ENCODE data around the gene SPATA24. TPM values are rescaled to one million over a fixed set of nuclear protein-coding genes. Genes with fewer than 3 reads are reported as not detected.

Gene SPATA24
- total RNA-seq, 2 donors from 2014 or later = 9.5 to 29.7 TPM

- peaks cover 0 to 83% of the 10 kb centered on the region in 2 donors for H3K4me1 ChIP-seq
- no peaks in the 10 kb centered on the region for H3K36me3 ChIP-seq
- no peaks in the 10 kb centered on the region for H3K9me3 ChIP-seq
- H3K27me3 ChIP-seq = no peaks in the 10 kb centered on the region
- peak overlapping the region; percentile 93 to 96 for H3K27ac ChIP-seq
- no peak for DNase-seq (ENCODE audit: low spot score)
- peak overlapping the region; percentile 52 to 62 for H3K4me3 ChIP-seq
- TF ChIP-seq CTCF (IDR thresholded peaks at IDR 0.05) = no peak
These were observed 10.3 kb downstream of the SPATA24 start for GRCh38 chr5:139393497-139394122.

GRCh38 chr5:139392678-139393496 lies 11.0 kb downstream of the SPATA24 start:
- peak; percentile 16 to 58 for TF ChIP-seq CTCF (IDR thresholded peaks at IDR 0.05)
- Histone ChIP-seq H3K9me3 (no peaks in the 10 kb centered on the region), H3K36me3 (no peaks in the 10 kb centered on the region), H3K4me3 (peak overlapping the region; percentile 52 to 62), H3K27ac (peak overlapping the region; percentile 93 to 96), H3K4me1 (peaks cover 0 to 90% of the 10 kb centered on the region in 2 donors), H3K27me3 (no peaks in the 10 kb centered on the region)
- no peak for DNase-seq (ENCODE audit: low spot score)

GRCh38 chr5:139392324-139392677 lies 11.6 kb downstream of the SPATA24 start:
- DNase-seq (ENCODE audit: low spot score) = no peak
- no peaks in the 10 kb centered on the region for H3K36me3 ChIP-seq
- TF ChIP-seq CTCF (IDR thresholded peaks at IDR 0.05) = no peak
- peaks cover 0 to 94% of the 10 kb centered on the region in 2 donors for H3K4me1 ChIP-seq
- no peaks in the 10 kb centered on the region for H3K27me3 ChIP-seq
- H3K27ac ChIP-seq = peak overlapping the region; percentile 93 to 96
- no peaks in the 10 kb centered on the region for H3K9me3 ChIP-seq
- H3K4me3 ChIP-seq = peak overlapping the region; percentile 52 to 62

GRCh38 chr5:139391570-139392323 lies 12.1 kb downstream of the SPATA24 start:
- Histone ChIP-seq H3K27ac (peak overlapping the region; percentile 93 to 96), H3K36me3 (no peaks in the 10 kb centered on the region), H3K27me3 (no peaks in the 10 kb centered on the region), H3K4me3 (peak overlapping the region; percentile 52 to 62), H3K4me1 (peaks cover 0 to 88% of the 10 kb centered on the region in 2 donors), H3K9me3 (no peaks in the 10 kb centered on the region)
- DNase-seq (ENCODE audit: low spot score) = no peak
- TF ChIP-seq CTCF (IDR thresholded peaks at IDR 0.05) = no peak

GRCh38 chr5:139390639-139391569 lies 13.0 kb downstream of the SPATA24 start:
- Histone ChIP-seq H3K4me1 (peaks cover 0 to 82% of the 10 kb centered on the region in 2 donors), H3K36me3 (no peaks in the 10 kb centered on the region)
- no peak for DNase-seq (ENCODE audit: low spot score)

More at GRCh38 chr5:139390639-139391569, 13.0 kb downstream of the SPATA24 start:
- Histone ChIP-seq H3K9me3 (no peaks in the 10 kb centered on the region), H3K27me3 (no peaks in the 10 kb centered on the region), H3K27ac (peak overlapping the region; percentile 93 to 96), H3K4me3 (peak overlapping the region in 1 of 2 donors; percentile 62)
- no peak for TF ChIP-seq CTCF (IDR thresholded peaks at IDR 0.05)

Data from right atrium auricular region (tissue), 2 donors.